Upper lobe of left lung (tissue), 6 donors: ENCODE measurements around the gene STX1B. TPM values are rescaled to one million over a fixed set of nuclear protein-coding genes. Genes with fewer than 3 reads are reported as not detected.

ENCODE experiments used
- ATAC-seq, 2 donors: fragments of 200-7000 bp; cut with Tn5 transposase; one replicate each; pipeline ENCODE4 v1.9.1; 2022; ENCODE audit warnings: mild to moderate bottlenecking in 2 of 2, moderate library complexity in 2 of 2; ENCODE audit not compliant: low FRiP score in 2 of 2
- DNase-seq, 2 donors: peaks; one replicate each; pipeline ENCODE4 v3.0.0-alpha.2; 2019 to 2020
- H3K27ac ChIP-seq, 4 donors: fragments of 200-600 bp; sonication (generic); one replicate each; pipeline ENCODE4 v1.5.1; 2016 to 2019
- H3K27me3 ChIP-seq, 4 donors: fragments of 200-600 bp; sonication (generic); one replicate each; pipeline ENCODE4 v1.5.1; 2017 to 2019
- H3K36me3 ChIP-seq, 4 donors: fragments of 200-600 bp; sonication (generic); one replicate each; pipeline ENCODE4 v1.5.1; 2016 to 2019
- H3K4me1 ChIP-seq, 4 donors: fragments of 200-600 bp; sonication (generic); one replicate each; pipeline ENCODE4 v1.5.1; 2018 to 2019
- H3K4me3 ChIP-seq, 4 donors: fragments of 200-600 bp; sonication (generic); one replicate each; pipeline ENCODE4 v1.5.1; 2017 to 2019; ENCODE audit warnings: mild to moderate bottlenecking in 2 of 4, moderate library complexity in 1 of 4
- H3K9me3 ChIP-seq, 4 donors: fragments of 200-600 bp; sonication (generic); one replicate each; pipeline ENCODE4 v1.5.1; 2018 to 2019
- EP300 ChIP-seq, 4 donors: sonication (generic); formaldehyde crosslinking; IDR thresholded peaks; one replicate each; pipeline ENCODE4 v1.5.1; 2017; ENCODE audit warnings: antibody characterized with exemption in 4 of 4, control low read depth in 2 of 4
- POLR2A ChIP-seq, 4 donors: fragments of 450-650 bp; IDR thresholded peaks; one replicate each; pipeline ENCODE4 v1.5.1; 2016 to 2017; ENCODE audit warnings: antibody characterized with exemption in 4 of 4, mild to moderate bottlenecking in 2 of 4
- POLR2AphosphoS5 ChIP-seq, 2 donors: sonication (generic); formaldehyde crosslinking; IDR thresholded peaks; one replicate each; pipeline ENCODE4 v1.5.1; 2017; ENCODE audit warnings: antibody characterized with exemption in 2 of 2
- WGBS, 2 donors: methylation state at CpG; one replicate each; pipeline ENCODE4 v1.1.5; 2017 to 2018; 5-methylcytosine and 5-hydroxymethylcytosine counted together
- total RNA-seq, 6 donors: library from RNA; depleted of rRNA in 4 of 6; stranded (reverse); fragments of >200 nt in 4 of 6; gene quantifications; one replicate each; pipeline versions ENCODE4 v1.1.0 to v1.2.1, GENCODE V29; 2016 to 2021
- TF ChIP-seq, protein P1 (sequence below), 6 experiments: fragments of 450-650 bp in 4 of 6; fragments of 200-600 bp in 2 of 6; sonication (generic) in 2 of 6; IDR thresholded peaks; one replicate each; pipeline ENCODE4 v1.5.1; 2016 to 2019; ENCODE audit warnings: antibody characterized with exemption in 6 of 6
- donor health status: DM: no; HTN: no; CAD: no; lungs with moderate emphysema.
- donor health status: DM: no; HTN: yes; CAD: no; lungs with severe emphysema.

STX1B gene
- 1 to 10 TPM in 2 of 6 donors, under 1 TPM in 4; 0.30 to 2.1 (median 0.51) TPM for total RNA-seq

DNA sequence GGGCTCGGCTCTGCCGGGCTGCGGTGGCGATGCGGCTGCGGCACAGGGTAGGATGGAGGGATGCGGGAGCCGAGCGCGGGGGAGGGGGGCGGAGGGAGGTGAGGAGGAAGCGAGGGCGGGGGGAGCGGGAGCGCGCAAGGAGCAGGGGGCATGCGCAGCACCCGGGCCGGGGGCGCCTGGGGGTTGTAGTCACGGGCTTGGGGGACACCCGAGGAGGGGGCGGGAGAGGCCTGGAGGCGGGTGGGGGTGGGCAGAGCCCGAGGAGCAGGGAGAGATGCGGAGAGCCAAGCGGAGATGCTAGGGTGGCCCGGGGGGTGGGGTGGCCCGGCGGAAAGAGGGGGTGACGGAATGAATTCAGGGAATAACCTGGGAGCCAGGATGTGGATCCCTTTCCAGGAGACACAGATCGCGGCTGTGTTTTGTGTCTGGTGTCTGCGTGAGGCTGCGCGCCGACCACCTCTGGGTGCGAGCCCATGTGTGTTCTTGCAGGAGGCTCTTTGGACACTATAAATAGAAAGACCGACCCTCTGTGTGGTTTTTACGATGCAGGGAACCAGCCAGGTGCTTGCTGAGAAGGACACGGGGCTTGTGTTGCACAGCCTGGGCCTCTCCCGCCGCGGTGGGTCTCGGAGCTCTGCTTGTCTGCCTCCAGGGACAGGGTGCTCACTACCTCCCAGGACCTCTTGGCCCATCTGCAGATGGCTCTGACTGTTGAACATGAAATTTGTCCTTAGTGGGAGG, at the start of gene STX1B:
STX1B (minus strand) TSS at position 54 of the 741 bp plus-strand sequence. CDS start 242 bp downstream, outside the sequence.
- no peaks in the 10 kb centered on the region for H3K36me3 ChIP-seq
- H3K9me3 ChIP-seq = no peaks in the 10 kb centered on the region
- no peak within 1 kb of the TSS for H3K4me3 ChIP-seq
- peaks cover 0 to 27% (median 12%) of the 10 kb centered on the region in 4 donors for H3K27me3 ChIP-seq
- H3K27ac ChIP-seq = no peak within 1 kb of the TSS
- ATAC-seq (peak in 1 of 2 donors; percentile 16), DNase-seq (peak in 1 of 2 donors; percentile 85)
- 12 to 18% methylated on average over 15 to 22 of the region's 45 CpGs for WGBS, 2 donors
- TF ChIP-seq POLR2AphosphoS5 (IDR thresholded peaks at IDR 0.05) (no peak), EP300 (IDR thresholded peaks at IDR 0.05) (no peak), POLR2A (IDR thresholded peaks at IDR 0.05) (no peak)
- TF ChIP-seq, protein P1, sequence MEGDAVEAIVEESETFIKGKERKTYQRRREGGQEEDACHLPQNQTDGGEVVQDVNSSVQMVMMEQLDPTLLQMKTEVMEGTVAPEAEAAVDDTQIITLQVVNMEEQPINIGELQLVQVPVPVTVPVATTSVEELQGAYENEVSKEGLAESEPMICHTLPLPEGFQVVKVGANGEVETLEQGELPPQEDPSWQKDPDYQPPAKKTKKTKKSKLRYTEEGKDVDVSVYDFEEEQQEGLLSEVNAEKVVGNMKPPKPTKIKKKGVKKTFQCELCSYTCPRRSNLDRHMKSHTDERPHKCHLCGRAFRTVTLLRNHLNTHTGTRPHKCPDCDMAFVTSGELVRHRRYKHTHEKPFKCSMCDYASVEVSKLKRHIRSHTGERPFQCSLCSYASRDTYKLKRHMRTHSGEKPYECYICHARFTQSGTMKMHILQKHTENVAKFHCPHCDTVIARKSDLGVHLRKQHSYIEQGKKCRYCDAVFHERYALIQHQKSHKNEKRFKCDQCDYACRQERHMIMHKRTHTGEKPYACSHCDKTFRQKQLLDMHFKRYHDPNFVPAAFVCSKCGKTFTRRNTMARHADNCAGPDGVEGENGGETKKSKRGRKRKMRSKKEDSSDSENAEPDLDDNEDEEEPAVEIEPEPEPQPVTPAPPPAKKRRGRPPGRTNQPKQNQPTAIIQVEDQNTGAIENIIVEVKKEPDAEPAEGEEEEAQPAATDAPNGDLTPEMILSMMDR (IDR thresholded peaks at IDR 0.05) = no peak
- peaks cover 0 to 3% (median 0%) of the 10 kb centered on the region in 4 donors for H3K4me1 ChIP-seq

DNA sequence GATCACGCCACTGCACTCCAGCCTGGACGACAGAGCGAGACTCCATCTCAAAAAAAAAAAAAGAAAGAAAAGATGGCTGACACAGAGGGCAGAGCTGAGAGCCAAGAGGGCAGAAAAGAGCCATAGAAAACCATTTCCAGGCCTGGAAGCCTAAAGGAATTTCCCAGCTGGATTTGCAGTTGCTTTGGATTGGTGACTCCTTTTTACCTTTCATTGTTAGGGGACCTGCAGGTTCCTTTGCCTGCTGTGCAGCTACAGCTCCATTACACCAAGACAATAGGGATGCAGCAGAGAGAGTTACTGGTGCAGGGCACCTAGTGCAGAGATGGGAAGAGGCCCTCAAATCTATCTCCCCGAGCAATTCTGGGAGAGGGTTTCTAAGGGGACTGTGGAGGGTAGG, 45.2 kb upstream of the STX1B start:
- H3K27me3 ChIP-seq = no peaks in the 10 kb centered on the region
- no peaks in the 10 kb centered on the region for H3K4me1 ChIP-seq
- no peak for ATAC-seq
- no peak overlapping the region for H3K4me3 ChIP-seq
- WGBS, 2 donors = 88 to 98% methylated on average over 4 of the region's 4 CpGs
- no peak overlapping the region for H3K27ac ChIP-seq
- H3K9me3 ChIP-seq = no peaks in the 10 kb centered on the region
- TF ChIP-seq POLR2A (IDR thresholded peaks at IDR 0.05) = no peak
- TF ChIP-seq, protein P1 (IDR thresholded peaks at IDR 0.05) = no peak
- TF ChIP-seq POLR2AphosphoS5 (IDR thresholded peaks at IDR 0.05) = no peak
- TF ChIP-seq EP300 (IDR thresholded peaks at IDR 0.05) = no peak
- DNase-seq = no peak
- peaks cover 0 to 13% (median under 1%) of the 10 kb centered on the region in 4 donors for H3K36me3 ChIP-seq

DNA sequence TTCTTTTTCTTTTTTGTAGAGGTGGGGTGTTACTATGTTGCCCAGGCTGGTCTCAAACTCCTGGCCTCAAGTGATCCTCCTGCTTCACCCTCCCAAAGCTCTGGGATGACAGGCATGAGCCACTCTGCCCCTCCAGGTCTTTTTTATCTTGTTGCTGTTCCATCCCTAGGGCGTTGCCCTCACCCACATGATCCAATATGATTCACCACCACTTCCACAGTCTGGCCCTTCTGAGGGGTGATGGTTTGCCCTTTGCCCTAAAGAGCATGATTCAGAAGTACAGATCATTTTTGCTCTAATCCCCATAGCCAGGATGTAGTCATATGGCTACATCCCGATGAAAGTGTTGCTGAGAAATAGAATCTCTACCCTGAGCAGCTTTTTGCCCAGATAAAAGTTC, 41.7 kb upstream of the STX1B start:
- peak; percentile 62 to 95 for ATAC-seq
- TF ChIP-seq EP300 (IDR thresholded peaks at IDR 0.05) (peak in 1 of 4 donors; percentile 15), POLR2AphosphoS5 (IDR thresholded peaks at IDR 0.05) (peak in 1 of 2 donors; percentile 27), POLR2A (IDR thresholded peaks at IDR 0.05) (no peak)

DNA sequence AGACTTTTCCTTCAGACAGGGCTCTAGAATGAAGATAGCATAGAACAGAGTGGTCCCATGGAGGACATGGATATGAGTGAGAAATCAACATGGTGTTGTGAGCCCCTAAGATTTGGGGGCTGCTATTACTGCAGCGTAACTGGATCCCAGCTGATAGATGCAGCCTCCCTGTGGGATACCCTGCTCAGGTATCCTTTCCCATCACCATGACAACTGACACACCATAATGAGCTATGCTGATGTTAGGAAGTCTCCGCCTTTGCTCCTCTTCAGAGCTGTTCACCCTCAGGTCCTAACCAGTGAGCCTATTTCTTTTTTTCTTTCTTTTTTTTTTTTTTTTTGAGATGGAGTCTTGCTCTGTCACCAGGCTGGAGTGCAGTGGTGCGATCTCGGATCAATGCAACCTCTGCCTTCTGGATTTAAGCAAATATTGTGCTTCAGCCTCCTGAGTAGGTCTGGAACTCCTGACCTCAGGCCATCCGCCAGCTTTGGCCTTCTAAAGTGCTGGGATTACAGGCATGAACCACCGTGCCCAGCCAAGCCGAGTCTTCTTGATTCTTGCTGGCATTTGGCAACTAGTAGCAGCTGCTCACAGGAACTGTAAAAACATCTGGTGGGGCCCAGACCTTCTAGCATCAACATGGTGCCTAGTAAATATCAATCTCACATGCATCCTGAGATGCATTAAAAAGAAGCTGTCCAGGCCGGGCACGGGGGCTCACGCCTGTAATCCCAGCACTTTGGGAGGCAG, 40.0 kb upstream of the STX1B start:
- TF ChIP-seq EP300 (IDR thresholded peaks at IDR 0.05) = no peak
- no peak for TF ChIP-seq POLR2AphosphoS5 (IDR thresholded peaks at IDR 0.05)
- no peak for TF ChIP-seq POLR2A (IDR thresholded peaks at IDR 0.05)
- TF ChIP-seq, protein P1 (IDR thresholded peaks at IDR 0.05) = no peak
- no peaks in the 10 kb centered on the region for H3K9me3 ChIP-seq
- WGBS, 2 donors = 76 to 85% methylated on average over 10 of the region's 10 CpGs
- H3K27ac ChIP-seq = no peak overlapping the region
- ATAC-seq (no peak), DNase-seq (no peak)
- no peak overlapping the region for H3K4me3 ChIP-seq
- H3K27me3 ChIP-seq = no peaks in the 10 kb centered on the region
- no peaks in the 10 kb centered on the region for H3K4me1 ChIP-seq
- no peaks in the 10 kb centered on the region for H3K36me3 ChIP-seq

More for the DNA sequence above, 41.7 kb upstream of the STX1B start:
- H3K27ac ChIP-seq = peak overlapping the region in 1 of 4 donors; percentile 31
- no peak overlapping the region for H3K4me3 ChIP-seq
- DNase-seq = peak in 1 of 2 donors; percentile 57
- no peaks in the 10 kb centered on the region for H3K36me3 ChIP-seq
- 60% methylated on average over 2 of the region's 2 CpGs for WGBS, 2 donors
- H3K9me3 ChIP-seq = no peaks in the 10 kb centered on the region
- no peaks in the 10 kb centered on the region for H3K27me3 ChIP-seq
- no peaks in the 10 kb centered on the region for H3K4me1 ChIP-seq

DNA sequence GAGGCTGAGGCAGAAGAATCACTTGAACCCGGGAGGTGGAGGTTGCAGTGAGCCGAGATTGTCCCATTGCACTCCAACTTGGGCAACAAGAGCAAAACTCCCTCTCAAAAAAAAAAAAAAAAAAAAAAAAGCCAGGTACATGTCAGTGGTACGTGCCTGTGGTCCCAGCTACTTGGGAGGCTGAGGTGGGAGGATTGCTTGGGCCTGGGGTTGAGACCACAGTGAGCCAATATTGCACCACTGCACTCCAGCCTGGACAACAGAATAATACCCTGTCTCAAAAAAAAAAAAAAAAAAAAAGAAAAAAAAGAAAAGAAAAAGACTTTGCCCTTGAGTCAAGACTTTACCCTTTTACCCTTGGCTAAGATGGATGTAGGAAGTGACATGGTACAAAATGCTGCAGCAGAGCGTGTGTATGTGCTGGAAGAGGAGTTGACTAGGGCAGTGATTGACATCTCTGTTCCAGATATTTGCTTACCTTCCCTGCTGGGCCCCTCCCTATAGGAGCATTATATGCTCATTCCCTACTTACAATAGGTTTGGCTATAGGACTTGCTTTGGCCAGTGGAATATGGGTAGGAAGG, 33.6 kb upstream of the STX1B start:
- ATAC-seq (no peak), DNase-seq (no peak)
- Histone ChIP-seq H3K36me3 (peaks cover 9 to 42% (median 32%) of the 10 kb centered on the region in 4 donors), H3K9me3 (no peaks in the 10 kb centered on the region), H3K4me3 (no peak overlapping the region), H3K27me3 (no peaks in the 10 kb centered on the region), H3K27ac (no peak overlapping the region), H3K4me1 (no peaks in the 10 kb centered on the region)
- TF ChIP-seq EP300 (IDR thresholded peaks at IDR 0.05) (no peak), POLR2A (IDR thresholded peaks at IDR 0.05) (no peak)
- 92 to 95% methylated on average over 4 of the region's 4 CpGs for WGBS, 2 donors
